ENCODE results near the gene JAM3. TPM values are rescaled to one million over a fixed set of nuclear protein-coding genes. Genes with fewer than 3 reads are reported as not detected.
A peak's percentile ranks its signal among the peaks of the same experiment; 100 is the strongest.

The JAM3 gene
- total RNA-seq, 2 donors from 2014 or later, result 35.8 to 41.8 TPM

- Mint-ChIP-seq H3K27ac (no peak overlapping the region), H3K4me1 (peaks cover 16% of the 10 kb centered on the region), H3K9me3 (no peaks in the 10 kb centered on the region), H3K4me3 (peak overlapping the region; percentile 53), H3K36me3 (ENCODE audit: low read depth) (peaks cover 8% of the 10 kb centered on the region), H3K27me3 (ENCODE audit: insufficient read depth) (peaks cover 28% of the 10 kb centered on the region)
- Histone ChIP-seq H3K4me3 (ENCODE audit: low read length) (peak overlapping the region; percentile 67), H3K27me3 (ENCODE audit: control insufficient read depth, insufficient read depth, low read length, poor library complexity, severe bottlenecking) (no peaks in the 10 kb centered on the region), H3K36me3 (ENCODE audit: control insufficient read depth, insufficient read depth, low read length) (no peaks in the 10 kb centered on the region), H3K4me1 (ENCODE audit: control insufficient read depth, insufficient read depth, low read length) (no peaks in the 10 kb centered on the region), H3K9ac (ENCODE audit: extremely low read depth, low read length, poor library complexity, severe bottlenecking) (no peak overlapping the region), H3K27ac (ENCODE audit: low read depth, low read length) (no peak overlapping the region), H3K9me3 (ENCODE audit: control insufficient read depth, low read length) (peaks cover 10% of the 10 kb centered on the region)
- peak; percentile 89 for DNase-seq
- TF ChIP-seq CTCF (conservative IDR thresholded peaks at IDR 0.05), result peak; percentile 24
- 36% methylated on average over 17 to 54 of the region's 54 CpGs for WGBS, 2 experiments (ENCODE audit: insufficient coverage in 1 of 2, insufficient read length in 1 of 2)
Observed at GRCh38 chr11:134124660-134125451, 56.0 kb downstream of the JAM3 start.

GRCh38 chr11:134125507-134125906 lies 56.6 kb downstream of the JAM3 start:
- Histone ChIP-seq H3K4me3 (ENCODE audit: low read length) (no peak overlapping the region), H3K36me3 (ENCODE audit: control insufficient read depth, insufficient read depth, low read length) (no peaks in the 10 kb centered on the region), H3K27ac (ENCODE audit: low read depth, low read length) (no peak overlapping the region), H3K9me3 (ENCODE audit: control insufficient read depth, low read length) (peaks cover 10% of the 10 kb centered on the region), H3K27me3 (ENCODE audit: control insufficient read depth, insufficient read depth, low read length, poor library complexity, severe bottlenecking) (no peaks in the 10 kb centered on the region), H3K4me1 (ENCODE audit: control insufficient read depth, insufficient read depth, low read length) (no peaks in the 10 kb centered on the region), H3K9ac (ENCODE audit: extremely low read depth, low read length, poor library complexity, severe bottlenecking) (no peak overlapping the region)
- no peaks in the 10 kb centered on the region for H3K9me3 Mint-ChIP-seq
- H3K27me3 Mint-ChIP-seq (ENCODE audit: insufficient read depth), result peaks cover 28% of the 10 kb centered on the region
- TF ChIP-seq CTCF (conservative IDR thresholded peaks at IDR 0.05), result no peak
- 89 to 92% methylated on average over 8 to 9 of the region's 9 CpGs for WGBS, 2 experiments (ENCODE audit: insufficient coverage in 1 of 2, insufficient read length in 1 of 2)
- H3K4me1 Mint-ChIP-seq, result peaks cover 16% of the 10 kb centered on the region
- no peak for DNase-seq
- peak overlapping the region; percentile 53 for H3K4me3 Mint-ChIP-seq
- peaks cover 8% of the 10 kb centered on the region for H3K36me3 Mint-ChIP-seq (ENCODE audit: low read depth)
- H3K27ac Mint-ChIP-seq, result no peak overlapping the region

GRCh38 chr11:134126217-134126822 lies 57.4 kb downstream of the JAM3 start:
- H3K27ac Mint-ChIP-seq, result no peak overlapping the region
- H3K9me3 ChIP-seq (ENCODE audit: control insufficient read depth, low read length), result peaks cover 12% of the 10 kb centered on the region
- H3K27me3 ChIP-seq (ENCODE audit: control insufficient read depth, insufficient read depth, low read length, poor library complexity, severe bottlenecking), result no peaks in the 10 kb centered on the region
- H3K9ac ChIP-seq (ENCODE audit: extremely low read depth, low read length, poor library complexity, severe bottlenecking), result no peak overlapping the region
- H3K36me3 Mint-ChIP-seq (ENCODE audit: low read depth), result peaks cover 10% of the 10 kb centered on the region
- H3K4me3 ChIP-seq (ENCODE audit: low read length), result no peak overlapping the region
- DNase-seq, result peak; percentile 69
- peaks cover 11% of the 10 kb centered on the region for H3K4me1 Mint-ChIP-seq
- H3K27me3 Mint-ChIP-seq (ENCODE audit: insufficient read depth), result peaks cover 28% of the 10 kb centered on the region
- H3K4me3 Mint-ChIP-seq, result no peak overlapping the region
- H3K36me3 ChIP-seq (ENCODE audit: control insufficient read depth, insufficient read depth, low read length), result no peaks in the 10 kb centered on the region
- H3K4me1 ChIP-seq (ENCODE audit: control insufficient read depth, insufficient read depth, low read length), result no peaks in the 10 kb centered on the region
- no peak overlapping the region for H3K27ac ChIP-seq (ENCODE audit: low read depth, low read length)
- H3K9me3 Mint-ChIP-seq, result peaks cover under 1% of the 10 kb centered on the region
- TF ChIP-seq CTCF (conservative IDR thresholded peaks at IDR 0.05), result no peak
- 43 to 71% methylated on average over 1 of the region's 1 CpG for WGBS, 2 experiments (ENCODE audit: insufficient coverage in 1 of 2, insufficient read length in 1 of 2)

All from endodermal cell (in vitro differentiated cells).